HepG2 (cell line): Measurements from ENCODE around the gene SATB1.

Experiments used
- REPIN1 ChIP-seq: sonication (generic); formaldehyde crosslinking; IDR thresholded peaks from 2 replicates; pipeline ENCODE4 v1.8.0; 2022; ENCODE audit warnings: missing genetic modification reagents, low read depth, mild to moderate bottlenecking, borderline replicate concordance
- ZNF34 ChIP-seq: sonication (generic); formaldehyde crosslinking; IDR thresholded peaks from 2 replicates; pipeline ENCODE4 v1.4.0; 2020; ENCODE audit warnings: mild to moderate bottlenecking, missing genetic modification reagents, borderline replicate concordance
- TF ChIP-seq, protein P1 (sequence below): sonication (generic); formaldehyde crosslinking; IDR thresholded peaks from 2 replicates; pipeline ENCODE4 v1.5.0; 2020; ENCODE audit warnings: mild to moderate bottlenecking, missing genetic modification reagents, moderate library complexity
- TF ChIP-seq, protein P2 (sequence below): sonication (generic); formaldehyde crosslinking; IDR thresholded peaks from 2 replicates; pipeline ENCODE4 v1.5.1; 2020; ENCODE audit warnings: missing genetic modification reagents, mild to moderate bottlenecking, borderline replicate concordance

DNA sequence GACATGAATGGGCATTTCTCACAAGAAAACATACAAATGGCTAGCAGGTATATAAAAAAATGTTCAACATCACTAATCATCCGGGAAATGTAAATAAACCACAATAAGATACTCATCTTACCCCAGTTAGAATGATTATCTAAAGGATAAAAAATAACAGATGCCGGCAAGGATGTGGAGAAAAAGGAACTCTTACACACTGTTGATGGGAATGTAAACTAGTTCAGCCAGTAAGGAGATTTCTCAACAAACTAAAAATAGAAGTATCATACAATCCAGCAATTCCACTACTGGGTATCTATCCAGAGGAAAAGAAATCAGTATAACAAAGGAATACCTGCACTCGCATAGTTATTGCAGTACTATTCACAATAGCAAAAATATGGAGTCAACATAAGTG lies 124.2 kb downstream of the SATB1 start:
- TF ChIP-seq, protein P1, sequence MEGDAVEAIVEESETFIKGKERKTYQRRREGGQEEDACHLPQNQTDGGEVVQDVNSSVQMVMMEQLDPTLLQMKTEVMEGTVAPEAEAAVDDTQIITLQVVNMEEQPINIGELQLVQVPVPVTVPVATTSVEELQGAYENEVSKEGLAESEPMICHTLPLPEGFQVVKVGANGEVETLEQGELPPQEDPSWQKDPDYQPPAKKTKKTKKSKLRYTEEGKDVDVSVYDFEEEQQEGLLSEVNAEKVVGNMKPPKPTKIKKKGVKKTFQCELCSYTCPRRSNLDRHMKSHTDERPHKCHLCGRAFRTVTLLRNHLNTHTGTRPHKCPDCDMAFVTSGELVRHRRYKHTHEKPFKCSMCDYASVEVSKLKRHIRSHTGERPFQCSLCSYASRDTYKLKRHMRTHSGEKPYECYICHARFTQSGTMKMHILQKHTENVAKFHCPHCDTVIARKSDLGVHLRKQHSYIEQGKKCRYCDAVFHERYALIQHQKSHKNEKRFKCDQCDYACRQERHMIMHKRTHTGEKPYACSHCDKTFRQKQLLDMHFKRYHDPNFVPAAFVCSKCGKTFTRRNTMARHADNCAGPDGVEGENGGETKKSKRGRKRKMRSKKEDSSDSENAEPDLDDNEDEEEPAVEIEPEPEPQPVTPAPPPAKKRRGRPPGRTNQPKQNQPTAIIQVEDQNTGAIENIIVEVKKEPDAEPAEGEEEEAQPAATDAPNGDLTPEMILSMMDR (CRISPR knock-in tag): no peak
- TF ChIP-seq, protein P2, sequence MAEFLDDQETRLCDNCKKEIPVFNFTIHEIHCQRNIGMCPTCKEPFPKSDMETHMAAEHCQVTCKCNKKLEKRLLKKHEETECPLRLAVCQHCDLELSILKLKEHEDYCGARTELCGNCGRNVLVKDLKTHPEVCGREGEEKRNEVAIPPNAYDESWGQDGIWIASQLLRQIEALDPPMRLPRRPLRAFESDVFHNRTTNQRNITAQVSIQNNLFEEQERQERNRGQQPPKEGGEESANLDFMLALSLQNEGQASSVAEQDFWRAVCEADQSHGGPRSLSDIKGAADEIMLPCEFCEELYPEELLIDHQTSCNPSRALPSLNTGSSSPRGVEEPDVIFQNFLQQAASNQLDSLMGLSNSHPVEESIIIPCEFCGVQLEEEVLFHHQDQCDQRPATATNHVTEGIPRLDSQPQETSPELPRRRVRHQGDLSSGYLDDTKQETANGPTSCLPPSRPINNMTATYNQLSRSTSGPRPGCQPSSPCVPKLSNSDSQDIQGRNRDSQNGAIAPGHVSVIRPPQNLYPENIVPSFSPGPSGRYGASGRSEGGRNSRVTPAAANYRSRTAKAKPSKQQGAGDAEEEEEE (CRISPR knock-in tag): no peak
- TF ChIP-seq ZNF34 (CRISPR knock-in tag): no peak
- no peak for TF ChIP-seq REPIN1 (CRISPR knock-in tag)
